Caki2 (cell line): ENCODE results near the gene FLT4. TPM values are rescaled to one million over a fixed set of nuclear protein-coding genes. Genes with fewer than 3 reads are reported as not detected.

ENCODE experiments used
- DNase-seq: peaks from one replicate; pipeline ENCODE4 v3.0.0-alpha.2; 2015; ENCODE audit warnings: low read depth
- in situ Hi-C: cut with HindIII; loops from 2 replicates; pipeline ENCODE4 v1.10.0; 2016; ENCODE audit warnings: low sequenced_read_pairs, low pct_unique_long_range_greater_than_20kb, mixed read lengths
- total RNA-seq: library from RNA; depleted of rRNA; stranded (reverse); fragments of >200 nt; shearing (Covaris generic); gene quantifications from 2 replicates; pipeline ENCODE4 v1.2.3, GENCODE V29; 2014; ENCODE audit warnings: low replicate concordance

FLT4 gene
- total RNA-seq, 1 experiment from 2014 or later: 2.3 TPM

DNA sequence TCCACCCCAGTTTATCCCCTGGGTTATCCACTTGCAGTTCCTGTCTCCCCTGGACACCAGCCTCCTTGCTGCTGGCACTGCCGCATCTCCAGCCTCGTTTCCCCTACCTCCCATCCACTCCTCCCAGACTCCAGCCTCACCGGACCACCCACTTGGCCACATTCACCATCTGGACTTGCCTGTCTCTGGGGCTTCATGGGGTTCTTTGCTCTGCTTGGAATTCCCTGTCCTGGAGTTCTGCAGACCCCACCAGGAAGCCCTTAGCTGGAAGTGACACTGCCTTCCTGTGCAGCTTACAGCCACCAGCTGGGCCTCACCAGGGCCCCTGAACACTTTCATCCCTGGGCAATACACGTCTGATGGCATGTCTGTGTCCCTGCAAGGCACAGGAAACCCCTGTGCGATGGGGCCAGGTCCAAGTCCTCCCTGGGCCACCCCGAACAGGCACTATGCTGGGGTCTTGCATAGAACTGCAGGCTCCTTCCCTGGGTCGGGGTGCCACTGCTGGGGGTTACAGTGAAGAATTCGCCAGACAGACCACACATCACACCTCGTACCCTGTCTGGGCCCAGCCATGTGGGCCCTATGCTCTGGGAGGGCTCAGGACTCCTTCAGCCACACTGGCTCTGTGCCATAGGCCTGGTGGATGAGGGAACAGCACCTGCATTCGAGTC lies 3.0 kb downstream of the FLT4 start:
- DNase-seq: no peak
- in situ Hi-C loops: no loop called here

GRCh38 chr5:180645274-180646204 lies 3.9 kb downstream of the FLT4 start:
- in situ Hi-C loops: no loop called here
- no peak for DNase-seq

DNA sequence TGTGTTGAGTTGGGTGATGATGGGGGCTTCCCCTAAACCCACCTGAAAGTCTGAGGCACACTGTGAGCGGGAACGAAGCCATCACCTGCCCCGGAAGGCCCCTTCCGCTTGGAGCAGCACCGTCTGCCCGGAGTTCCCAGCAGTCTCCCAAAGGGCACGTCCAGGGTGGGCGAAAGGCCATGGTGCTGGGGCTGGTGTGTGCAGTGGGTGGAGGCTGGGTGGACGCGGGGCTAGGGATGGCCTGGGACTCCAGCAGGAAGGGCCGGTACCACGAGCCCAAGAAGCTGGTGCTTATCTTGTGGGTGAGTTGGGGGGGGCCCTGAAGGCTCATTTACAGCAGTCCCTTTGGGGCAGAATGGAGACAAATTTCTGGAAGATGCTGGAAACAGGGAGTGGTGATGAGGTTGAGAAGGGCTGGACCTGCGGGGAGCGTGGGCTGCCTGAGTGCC lies 4.6 kb downstream of the FLT4 start:
- in situ Hi-C loops: no loop called here
- no peak for DNase-seq

GRCh38 chr5:180644129-180644824 lies 5.1 kb downstream of the FLT4 start:
- in situ Hi-C loops: no loop called here
- DNase-seq: no peak

DNA sequence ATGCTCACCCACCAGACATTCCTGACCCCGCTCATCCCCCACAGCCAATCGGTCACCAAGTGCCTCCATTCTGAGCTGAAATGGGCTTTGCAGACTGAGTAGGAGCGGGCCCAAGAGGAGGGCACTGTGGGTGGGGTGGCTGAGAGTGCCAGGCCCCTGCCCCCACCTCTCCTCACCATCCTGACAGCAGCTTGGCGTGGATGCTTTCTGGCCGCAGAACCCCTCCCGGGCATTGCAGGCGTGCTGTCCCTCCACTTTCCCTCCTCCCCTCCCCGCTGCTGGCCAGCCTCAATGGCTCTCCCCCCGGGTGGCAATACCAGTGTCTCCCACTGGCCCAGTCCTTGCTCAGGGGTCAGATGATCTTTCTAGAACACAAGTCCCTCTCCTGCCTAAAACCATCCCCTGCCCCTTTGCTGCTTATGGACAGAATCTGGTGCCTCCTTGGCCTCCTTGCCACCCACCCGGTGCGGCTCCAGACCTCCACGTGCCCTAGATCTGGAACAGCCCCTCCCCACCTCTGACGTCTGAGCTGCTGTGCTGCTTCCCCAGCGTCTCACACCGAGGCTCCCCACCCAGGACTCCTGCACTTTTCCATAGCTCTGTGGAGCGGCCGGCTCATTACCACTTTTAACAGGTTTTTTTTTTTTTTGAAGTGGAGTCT lies 6.1 kb downstream of the FLT4 start:
- in situ Hi-C loops: no loop called here
- DNase-seq: no peak

DNA sequence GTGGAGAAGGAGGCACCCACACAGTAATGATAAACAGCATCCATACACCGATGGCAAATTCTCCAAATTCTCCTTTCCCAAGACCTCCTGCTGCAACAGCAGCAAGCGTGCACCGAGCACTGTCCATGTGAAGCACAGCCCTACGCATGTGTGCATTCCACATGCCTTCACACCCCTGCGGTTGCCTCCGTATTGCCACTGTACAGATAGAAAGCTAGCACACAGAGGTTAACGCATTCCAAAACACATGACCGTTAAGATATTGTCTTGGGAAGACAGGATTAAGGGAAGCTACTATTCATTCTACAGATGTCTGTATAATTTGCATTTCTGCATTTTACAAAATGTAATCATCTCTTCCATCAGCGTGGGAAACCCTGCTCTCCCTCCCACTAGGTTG lies 6.6 kb downstream of the FLT4 start:
- in situ Hi-C loops: no loop called here
- no peak for DNase-seq

GRCh38 chr5:180642181-180642775 lies 7.1 kb downstream of the FLT4 start:
- no peak for DNase-seq
- in situ Hi-C loops: no loop called here

GRCh38 chr5:180641566-180641900 lies 7.9 kb downstream of the FLT4 start:
- in situ Hi-C loops: no loop called here
- no peak for DNase-seq

GRCh38 chr5:180640861-180641565 lies 8.4 kb downstream of the FLT4 start:
- in situ Hi-C loops: no loop called here
- DNase-seq: no peak

GRCh38 chr5:180640611-180640860 lies 8.9 kb downstream of the FLT4 start:
- DNase-seq: no peak
- in situ Hi-C loops: no loop called here

DNA sequence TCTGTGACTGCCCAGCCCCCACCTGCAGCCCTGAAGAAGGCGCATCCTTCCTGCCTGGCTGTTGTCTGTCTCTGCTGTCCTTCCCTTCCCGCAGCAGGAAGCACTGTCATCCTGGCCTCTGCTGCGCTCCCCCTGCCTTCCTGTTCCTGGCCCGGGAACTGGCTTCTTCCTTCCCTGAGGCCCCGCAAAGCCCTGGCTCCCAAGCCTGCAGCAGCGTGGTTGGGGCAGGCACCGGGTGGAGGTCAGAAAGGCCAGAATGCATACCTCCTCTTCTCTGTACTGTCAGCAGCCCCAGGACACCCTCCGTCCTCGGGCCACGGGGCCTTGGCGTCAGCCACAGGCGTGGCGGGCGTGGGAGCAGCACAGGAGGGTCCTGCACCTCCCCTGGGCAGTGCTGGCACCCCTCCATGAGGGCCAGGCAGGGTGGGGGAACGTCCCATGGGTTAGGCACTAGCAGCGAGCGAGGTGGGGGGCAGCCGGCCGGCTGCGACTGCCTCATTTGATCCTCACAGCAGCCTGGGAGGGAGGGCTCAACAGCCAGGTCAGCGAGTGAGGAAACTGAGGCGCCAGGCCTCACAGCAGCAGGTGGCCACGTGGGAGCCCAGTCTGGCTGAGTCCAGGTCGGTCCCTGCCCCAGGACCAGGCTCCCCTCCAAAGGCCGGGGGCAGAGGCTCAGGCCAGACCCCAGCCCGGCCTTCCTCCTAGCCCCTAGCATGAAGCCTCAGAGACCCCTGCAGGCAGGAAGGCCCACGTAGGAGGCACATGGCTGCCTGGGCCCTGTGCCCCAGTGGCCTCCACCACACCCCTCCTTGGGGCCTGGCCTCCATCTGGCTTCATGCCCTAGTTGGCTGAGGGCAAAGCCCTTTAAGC lies 9.4 kb downstream of the FLT4 start:
- in situ Hi-C loops: no loop called here
- no peak for DNase-seq

DNA sequence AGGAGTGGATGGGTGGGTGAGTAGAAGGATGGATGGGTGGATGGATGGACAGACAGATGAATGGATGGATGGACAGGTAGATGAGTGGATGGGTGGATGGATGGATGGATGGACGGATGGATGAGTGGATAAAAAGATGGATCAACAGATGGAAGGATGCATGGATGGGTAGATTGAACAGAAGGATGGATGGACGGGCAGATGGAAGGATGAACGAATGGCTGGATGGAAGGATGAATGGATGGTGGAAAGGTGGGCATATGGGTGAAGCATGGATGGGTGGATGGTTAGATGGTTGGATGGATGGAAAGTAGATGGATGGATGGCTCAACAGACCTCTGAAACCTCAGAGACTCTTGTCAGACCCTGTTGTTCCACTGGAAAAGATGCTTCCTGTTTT lies 10.1 kb downstream of the FLT4 start:
- in situ Hi-C loops: no loop called here
- DNase-seq: no peak

DNA sequence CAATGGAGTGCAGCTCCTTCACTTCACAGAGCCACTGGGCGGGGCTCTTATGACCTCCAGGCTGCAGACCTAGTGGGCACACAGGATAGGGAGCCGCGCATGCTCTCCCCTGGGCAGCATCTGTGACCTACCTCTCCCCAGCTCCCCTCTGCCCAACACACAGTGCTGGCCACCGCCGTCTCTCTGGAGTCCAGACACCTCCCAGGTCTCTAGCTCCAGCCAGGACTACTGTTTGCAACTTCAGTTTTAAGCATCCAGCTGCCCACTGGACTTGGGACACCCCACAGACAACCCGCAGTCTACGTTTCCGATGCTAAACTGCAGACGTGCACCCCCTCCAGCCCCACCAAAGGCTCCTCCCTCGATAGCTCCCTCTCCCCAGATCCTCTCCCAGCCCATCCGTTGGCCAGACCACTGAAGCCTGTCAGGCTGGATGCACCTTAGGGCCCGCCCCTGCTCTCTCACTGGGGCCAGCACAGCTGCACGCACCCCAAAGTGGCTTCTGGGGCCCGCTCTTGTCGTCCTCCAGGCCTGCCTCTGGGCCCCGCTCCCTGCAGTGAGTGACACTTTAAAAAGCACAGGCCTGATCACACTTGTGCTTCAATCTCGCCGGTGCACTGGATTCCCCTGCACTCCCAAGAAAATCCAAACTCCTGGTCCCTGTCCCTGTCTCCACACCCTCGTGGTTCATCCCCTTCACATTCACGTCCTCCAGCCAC lies 11.3 kb downstream of the FLT4 start:
- in situ Hi-C loops: no loop called here

GRCh38 chr5:180636403-180637075 lies 12.9 kb downstream of the FLT4 start:
- in situ Hi-C loops: no loop called here
- DNase-seq: no peak

More for the DNA sequence above, 11.3 kb downstream of the FLT4 start:
- DNase-seq: no peak

- DNase-seq: no peak
- in situ Hi-C loops: no loop called here
These were observed 13.4 kb downstream of the FLT4 start for GRCh38 chr5:180636016-180636402.
